IMR-90 (cell line): ENCODE data around the gene KLC3.

Experiments used
- CEBPB ChIP-seq: IDR thresholded peaks from 2 replicates; pipeline ENCODE4 v1.6.1; 2012; ENCODE audit warnings: low read depth, low read length, improper control_type of control experiment
- MXI1 ChIP-seq: IDR thresholded peaks from 2 replicates; pipeline ENCODE4 v1.6.1; 2012; ENCODE audit warnings: low read depth, mild to moderate bottlenecking, low read length, moderate library complexity, borderline replicate concordance
- POLR2A ChIP-seq: IDR thresholded peaks from 2 replicates; pipeline ENCODE4 v1.6.1; 2012; ENCODE audit warnings: mild to moderate bottlenecking, low read depth, low read length
- RAD21 ChIP-seq: IDR thresholded peaks from 2 replicates; pipeline ENCODE4 v1.6.1; 2012; ENCODE audit warnings: low read length, improper control_type of control experiment
- USF2 ChIP-seq: fragments of 150-350 bp; IDR thresholded peaks from 2 replicates; pipeline ENCODE4 v1.6.1; 2017; ENCODE audit warnings: mild to moderate bottlenecking, antibody characterized with exemption, low read length, low read depth
- TF ChIP-seq, protein P1 (sequence below): conservative IDR thresholded peaks from 2 replicates; pipeline ENCODE4 v1.5.1; 2012; ENCODE audit warnings: mild to moderate bottlenecking, low read depth, low read length, improper control_type of control experiment

- TF ChIP-seq MXI1: no peak
- TF ChIP-seq POLR2A: no peak
- TF ChIP-seq, protein P1, sequence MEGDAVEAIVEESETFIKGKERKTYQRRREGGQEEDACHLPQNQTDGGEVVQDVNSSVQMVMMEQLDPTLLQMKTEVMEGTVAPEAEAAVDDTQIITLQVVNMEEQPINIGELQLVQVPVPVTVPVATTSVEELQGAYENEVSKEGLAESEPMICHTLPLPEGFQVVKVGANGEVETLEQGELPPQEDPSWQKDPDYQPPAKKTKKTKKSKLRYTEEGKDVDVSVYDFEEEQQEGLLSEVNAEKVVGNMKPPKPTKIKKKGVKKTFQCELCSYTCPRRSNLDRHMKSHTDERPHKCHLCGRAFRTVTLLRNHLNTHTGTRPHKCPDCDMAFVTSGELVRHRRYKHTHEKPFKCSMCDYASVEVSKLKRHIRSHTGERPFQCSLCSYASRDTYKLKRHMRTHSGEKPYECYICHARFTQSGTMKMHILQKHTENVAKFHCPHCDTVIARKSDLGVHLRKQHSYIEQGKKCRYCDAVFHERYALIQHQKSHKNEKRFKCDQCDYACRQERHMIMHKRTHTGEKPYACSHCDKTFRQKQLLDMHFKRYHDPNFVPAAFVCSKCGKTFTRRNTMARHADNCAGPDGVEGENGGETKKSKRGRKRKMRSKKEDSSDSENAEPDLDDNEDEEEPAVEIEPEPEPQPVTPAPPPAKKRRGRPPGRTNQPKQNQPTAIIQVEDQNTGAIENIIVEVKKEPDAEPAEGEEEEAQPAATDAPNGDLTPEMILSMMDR: no peak
- no peak for TF ChIP-seq CEBPB
- no peak for TF ChIP-seq RAD21
- no peak for TF ChIP-seq USF2
These were observed 42.3 kb upstream of the KLC3 start for GRCh38 chr19:45298264-45298663.
